ENCODE results near the gene GAMT.
"Not testable (repeated sequence)": the region's sequence is repeated elsewhere in the genome, so short reads cannot be mapped to it uniquely, and the experiment has no call there.

Gene GAMT

DNA sequence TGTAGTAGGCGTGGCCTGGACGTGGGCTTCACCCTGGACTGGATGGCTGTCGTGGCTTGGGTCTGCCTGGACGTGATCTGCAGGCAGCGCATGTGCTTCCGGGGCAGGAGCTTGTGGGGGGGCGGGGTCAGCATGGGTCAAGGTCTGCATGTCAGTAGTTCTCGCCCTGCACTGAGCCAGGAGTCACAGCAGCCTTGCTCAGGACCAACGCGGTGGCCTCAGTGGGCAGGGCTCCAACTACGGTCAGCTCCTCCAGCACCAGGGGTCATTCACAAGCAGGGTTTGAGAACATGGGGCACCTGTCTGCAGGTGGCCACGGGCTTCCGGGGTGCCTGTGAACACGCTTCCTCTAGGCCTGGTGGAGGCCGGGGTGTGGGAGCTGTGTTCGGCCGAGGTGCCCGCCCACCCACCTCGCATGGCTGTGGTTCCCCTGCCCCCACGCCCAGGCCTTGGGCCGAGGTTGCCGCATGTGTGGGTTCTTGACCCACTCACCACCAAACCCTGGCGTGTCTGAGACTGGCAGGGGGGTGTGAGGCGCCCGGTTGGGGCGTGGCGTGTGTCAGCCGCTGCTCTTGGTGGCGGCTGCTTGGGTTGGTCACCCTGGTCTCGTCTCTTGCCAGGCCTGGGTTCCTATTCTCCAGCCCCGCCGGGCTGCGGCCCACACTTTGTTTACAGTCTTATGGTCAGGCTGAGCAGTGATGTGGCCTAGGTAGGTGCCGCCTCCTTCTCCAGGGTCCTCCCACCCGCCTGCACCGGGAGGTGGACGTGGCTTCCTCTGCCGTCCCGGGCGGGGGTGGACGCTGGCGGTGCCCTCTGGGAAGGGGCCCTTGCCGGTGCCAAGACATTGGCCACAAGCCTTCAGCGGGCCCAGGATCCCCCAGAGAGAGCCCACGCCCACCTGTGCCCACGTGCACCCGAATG lies 32.0 kb upstream of the GAMT start:
- no peak for DNase-seq (ENCODE audit: low read depth)

DNA sequence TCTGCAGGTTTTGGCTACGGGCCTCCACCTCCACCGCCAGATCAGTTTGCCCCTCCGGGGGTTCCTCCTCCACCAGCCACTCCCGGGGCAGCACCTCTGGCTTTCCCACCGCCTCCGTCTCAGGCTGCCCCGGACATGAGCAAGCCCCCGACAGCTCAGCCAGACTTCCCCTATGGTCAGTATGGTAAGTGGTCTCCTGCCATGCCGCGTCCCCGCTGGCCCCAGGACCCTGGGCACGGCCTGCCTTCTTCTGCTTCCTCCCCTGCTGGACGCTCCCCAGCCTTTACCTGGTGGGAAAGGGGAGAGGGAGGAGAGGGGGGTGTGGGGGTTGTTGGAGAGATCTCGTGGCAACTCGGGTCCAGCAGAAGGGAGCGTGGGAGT lies 31.2 kb upstream of the GAMT start:
- no peak for DNase-seq (ENCODE audit: low read depth)

DNA sequence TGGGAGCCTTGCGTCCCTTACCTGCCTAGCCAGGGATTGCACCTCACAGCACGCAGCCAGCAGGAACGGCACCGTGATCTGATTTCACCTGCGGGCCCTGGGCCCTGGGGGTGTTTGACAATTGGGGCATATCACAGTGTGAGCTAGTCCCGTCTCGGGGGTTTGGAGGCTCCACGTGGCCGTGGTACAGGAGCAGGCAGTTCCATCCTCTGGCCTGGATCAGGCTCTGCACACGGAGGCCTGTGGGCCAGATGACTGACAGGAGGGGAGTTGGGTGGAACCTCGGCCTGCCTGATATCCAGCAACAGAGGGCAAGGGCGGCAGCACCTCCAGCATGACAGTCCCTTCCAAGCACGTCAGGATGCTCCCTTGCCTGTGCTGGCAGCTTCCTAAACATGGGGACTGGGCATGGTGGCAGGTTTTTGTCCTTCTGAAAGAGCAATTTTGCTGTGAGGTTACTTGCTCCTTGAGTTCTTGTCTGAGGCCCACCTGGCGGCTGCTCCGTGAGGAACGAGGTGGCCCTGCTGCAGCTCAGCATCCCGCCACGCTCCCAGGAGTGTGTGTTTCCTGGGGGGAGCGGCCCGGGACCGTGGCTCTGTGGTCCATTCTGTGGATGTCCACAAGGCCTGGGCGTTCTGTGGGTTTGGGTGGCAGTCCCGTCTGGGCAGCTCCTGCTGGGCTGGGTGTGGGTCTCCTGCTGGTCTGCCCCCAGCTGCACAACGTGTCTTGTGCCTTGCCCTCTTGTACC lies 30.6 kb upstream of the GAMT start:
- no peak for DNase-seq (ENCODE audit: low read depth)

DNA sequence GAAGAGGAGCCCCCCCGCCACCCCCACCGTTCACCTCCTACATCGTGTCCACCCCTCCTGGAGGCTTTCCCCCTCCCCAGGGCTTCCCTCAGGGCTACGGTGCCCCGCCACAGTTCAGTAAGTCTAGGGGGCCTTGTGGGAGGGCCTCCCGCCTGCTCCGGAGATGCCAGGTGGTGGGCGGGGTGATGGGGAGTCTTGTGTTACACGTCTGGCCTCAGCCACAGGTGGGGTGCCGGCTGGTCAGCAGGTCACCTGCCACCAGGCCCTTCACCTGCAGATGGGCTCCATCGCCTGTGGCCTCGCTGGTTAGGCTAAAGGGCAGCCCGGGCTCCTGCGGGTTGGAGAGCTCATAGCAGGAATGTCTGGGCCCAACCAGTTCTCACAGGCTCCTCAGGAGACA lies 28.9 kb upstream of the GAMT start:
- DNase-seq (ENCODE audit: low read depth) = no peak

DNA sequence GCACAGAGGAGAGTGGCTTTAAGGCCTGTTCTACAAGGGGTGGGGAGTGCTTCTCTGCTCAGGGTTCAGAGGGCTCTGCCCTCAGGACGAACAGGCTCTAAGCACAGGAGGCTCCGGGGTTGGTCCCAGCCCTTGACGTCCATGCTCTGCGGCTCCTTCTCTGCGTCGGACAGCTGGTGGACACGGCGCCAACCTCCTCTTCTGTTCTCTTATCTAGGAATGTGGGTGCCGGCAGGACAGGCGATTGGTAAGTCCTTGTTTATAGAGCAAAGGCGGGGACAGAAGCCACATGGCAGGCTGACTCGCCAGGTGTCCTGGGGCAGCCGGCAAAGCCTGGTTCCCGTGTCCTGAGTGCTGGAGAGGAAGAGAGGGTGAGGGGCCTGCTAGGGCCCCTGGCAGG lies 28.4 kb upstream of the GAMT start:
- no peak for DNase-seq (ENCODE audit: low read depth)

DNA sequence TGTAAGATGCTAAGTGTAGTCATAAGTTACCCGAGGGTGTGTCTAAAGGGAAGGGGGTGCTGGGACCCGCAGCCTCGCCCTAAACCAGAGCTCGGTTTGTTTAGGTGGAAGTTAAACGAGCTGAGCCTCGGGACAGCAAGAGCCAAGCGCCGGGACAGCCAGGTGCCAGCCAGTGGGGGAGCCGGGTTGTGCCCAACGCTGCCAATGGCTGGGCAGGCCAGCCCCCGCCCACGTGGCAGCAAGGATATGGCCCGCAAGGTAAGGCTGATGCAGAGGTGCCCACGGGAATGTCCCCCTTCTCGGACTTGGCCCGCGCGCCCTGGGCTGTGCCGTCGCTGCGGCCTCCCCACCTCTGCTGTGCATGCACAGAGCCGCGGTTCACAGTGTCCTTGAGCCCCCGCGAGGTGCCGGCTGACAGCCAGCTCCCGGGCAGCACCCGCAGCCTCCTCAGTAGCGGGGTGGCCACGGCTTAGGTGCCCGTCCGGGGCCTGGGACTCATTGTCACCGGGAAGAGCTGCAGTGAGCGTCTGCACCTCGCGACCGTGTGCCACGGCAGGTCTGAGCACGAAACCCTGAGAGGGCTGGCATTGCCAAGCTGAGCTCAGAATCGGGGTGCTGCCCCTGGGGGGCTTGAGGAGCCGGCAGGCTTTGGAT lies 27.5 kb upstream of the GAMT start:
- no peak for DNase-seq (ENCODE audit: low read depth)

DNA sequence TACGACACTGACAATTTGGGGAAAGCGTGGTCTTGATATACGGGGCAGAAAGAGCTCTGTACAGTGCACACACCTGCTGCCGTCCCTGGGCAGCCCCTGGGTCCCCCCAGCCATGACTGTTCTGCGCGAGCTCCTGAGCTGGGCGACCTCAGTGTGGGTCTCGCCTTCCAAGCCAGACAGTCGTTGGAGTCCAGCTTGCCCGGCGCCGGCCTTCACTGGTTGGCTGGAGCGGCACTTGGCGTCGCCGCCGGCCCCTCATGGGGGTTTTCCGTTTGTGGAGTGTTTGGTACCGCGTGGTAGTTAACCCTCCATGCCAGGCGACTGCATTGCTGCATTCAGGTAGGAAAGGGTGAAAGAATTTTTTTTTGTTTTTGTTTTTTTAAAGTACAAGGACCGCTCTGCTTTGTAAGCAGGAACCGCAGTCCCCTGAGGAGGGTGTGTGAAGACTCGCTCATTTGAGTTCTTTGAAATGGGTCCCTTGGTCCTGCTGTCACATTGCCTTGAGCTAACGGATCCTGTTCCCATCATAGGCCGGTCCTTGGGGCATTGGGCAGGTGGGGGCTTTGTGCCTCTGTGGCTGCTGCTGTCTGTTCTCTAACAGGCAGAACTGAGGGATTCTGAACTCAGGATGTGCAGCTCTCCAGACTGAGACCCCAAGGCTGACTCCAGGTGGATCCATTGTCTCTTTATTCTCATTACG lies 26.0 kb upstream of the GAMT start:
- DNase-seq (ENCODE audit: low read depth) = no peak

DNA sequence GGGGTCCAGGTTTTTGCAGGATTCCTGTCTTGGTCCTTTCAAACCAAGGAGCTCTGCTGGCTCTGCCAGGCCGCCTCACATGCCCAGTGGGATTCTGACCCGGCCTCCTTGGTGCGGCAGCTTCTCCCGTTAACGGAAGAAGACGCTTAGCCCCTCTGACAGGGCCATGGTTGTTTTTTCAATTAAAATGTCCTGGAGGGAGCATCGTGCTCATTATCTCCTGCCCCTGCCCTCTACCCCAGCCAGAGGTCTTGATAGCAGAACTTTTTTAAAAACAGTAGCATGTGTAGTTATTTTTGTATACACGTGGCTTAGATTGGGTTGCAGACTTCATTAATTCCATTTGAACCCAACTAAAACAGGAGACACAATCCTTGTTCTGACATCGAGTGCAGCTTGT lies 25.4 kb upstream of the GAMT start:
- no peak for DNase-seq (ENCODE audit: low read depth)

DNA sequence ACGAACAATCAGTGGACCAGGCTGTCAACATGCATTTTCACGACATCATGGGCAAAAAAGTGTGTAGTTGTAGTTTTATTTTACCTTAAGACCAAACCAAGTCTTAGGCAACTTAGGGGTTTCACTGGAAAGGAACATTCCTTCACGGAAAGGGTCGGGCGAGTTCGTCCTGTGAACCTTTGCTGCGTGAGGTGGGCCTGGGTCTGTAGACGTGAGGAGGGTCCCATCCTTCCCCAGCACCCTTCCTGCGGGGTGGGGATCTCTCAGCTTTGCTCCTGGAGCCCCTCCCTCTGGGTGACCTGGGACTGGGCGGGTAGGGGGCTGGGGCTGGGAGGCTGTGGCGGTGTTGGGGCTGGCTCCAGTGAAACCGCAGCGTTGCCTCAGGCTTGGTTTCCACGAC lies 24.6 kb upstream of the GAMT start:
- no peak for DNase-seq (ENCODE audit: low read depth)

DNA sequence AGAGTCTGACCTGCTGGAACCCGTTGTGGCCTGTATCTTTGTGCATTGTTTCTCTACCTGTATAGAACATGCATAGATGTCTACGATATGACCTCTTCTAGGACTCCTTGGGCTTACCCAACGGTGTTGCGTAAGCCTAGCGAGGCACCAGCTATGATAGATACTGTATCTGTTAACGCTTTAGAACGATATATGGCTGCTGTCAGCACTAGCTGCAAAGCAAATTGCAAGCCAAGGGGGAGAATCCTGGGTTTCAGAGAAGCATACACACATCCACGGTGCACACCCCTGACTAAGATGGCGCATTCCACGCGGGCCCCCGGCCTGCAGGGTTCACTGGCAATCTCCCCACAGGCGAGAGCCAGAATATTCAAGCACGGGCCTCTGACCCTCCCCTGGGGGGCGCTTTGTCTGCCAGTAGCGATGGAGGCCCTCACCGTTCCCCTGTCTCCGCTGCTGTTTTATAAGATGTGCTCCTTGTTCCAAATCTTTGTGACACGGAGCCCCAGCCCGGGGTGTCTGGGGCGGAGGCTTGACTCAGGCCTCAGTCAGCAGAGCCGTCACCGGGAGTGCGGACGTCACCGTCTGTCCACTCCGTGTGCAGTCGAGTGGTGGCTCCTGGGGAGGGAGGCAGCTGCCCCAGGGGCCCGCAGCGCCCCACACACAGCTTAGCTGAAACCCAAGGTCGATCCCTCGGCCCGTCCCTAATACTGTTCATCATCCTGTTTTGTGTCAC lies 23.9 kb upstream of the GAMT start:
- no peak for DNase-seq (ENCODE audit: low read depth)

DNA sequence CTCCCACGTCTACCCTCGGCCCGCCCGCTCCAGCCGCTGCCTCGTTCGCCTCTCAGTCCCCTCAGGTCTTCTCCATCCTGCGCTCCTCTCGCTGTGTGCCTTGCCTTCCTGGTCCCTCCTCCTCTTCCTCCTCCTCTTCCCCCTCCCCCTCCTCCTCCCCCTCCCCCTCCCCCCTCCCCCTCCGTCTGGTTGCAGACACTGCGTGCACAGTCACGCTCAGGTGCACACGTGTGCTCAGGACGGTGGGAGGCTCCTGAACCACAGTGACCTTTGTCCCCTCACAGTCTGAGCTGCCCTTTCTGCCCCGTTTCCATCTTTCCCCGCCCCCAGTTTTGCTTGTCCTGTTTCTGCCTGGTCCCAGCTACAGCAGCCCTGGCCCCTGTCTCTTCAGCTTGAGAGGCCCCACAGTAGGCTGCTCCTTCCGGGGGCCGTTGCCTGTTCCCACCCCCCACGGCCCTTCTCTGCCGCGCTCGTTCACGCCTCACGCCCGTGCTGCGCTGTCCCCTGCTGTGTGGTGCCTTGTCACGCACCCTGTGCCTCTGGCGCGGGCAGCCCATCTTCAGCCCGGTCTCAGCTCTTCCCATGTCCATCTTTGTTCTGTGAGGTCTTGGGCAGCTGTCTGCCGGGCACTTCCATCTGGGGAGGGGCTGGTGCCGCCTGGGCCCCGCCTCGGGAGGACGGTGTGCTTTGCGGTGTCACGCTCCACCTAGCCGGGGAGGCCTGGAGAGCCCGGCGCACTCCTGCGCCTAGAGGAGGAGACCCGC lies 23.0 kb upstream of the GAMT start:
- DNase-seq (ENCODE audit: low read depth) = no peak

DNA sequence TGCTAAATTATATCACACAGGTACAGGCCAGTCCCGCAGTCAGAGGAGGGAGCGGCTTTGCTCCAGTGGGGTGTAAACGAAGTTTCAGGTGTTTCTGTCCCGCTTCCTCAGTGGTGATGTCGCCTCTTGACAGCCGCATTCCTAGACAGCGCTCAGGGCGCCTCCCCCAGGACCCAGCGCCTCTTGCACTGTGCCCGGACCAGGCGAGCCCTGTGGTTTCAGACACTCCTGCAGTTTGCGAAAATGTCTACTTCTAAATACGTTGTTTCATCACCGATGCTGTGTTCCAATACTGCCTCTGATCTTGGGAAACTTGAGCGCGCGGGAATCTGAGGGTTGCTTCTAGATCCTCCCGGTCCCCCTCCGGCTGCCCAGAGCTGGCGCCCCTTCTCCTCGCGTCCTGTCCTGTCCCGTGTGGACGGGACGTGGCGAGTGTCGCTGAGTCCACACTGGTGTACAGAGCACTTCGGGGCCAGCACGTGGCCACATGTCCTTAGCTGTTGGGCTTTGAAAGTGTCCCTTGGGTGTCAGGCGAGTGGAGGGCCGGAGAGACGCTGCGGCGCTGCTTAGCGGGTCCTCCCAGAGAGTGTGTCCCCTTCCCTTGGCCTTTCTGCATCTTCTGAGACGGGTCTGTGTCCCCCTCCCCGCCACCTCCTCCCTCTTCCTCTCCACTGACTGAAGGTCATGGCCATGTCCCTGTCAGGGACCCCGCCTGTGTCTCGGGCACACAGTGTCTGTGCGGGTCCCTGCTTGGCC lies 22.3 kb upstream of the GAMT start:
- DNase-seq (ENCODE audit: low read depth) = no peak

DNA sequence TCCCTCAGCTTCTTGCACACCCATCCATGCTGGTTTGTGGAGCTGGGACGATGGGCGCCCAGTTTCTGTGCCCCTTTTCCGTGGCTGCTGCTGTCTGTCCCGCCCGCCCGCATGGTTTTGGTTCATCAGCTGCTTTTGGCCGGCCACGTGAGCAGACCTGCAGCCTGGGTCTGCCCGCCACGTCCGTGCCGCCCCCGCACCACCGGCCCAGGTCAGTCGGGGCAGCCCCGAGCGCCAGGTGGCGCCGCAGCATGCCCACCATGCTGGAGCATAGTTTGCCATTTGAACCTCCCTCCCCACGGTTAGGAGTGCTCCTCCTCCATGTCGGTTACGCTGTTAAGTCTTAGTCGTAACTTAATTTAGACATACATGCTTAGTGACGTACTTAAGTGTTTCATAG lies 21.6 kb upstream of the GAMT start:
- DNase-seq (ENCODE audit: low read depth) = no peak

DNA sequence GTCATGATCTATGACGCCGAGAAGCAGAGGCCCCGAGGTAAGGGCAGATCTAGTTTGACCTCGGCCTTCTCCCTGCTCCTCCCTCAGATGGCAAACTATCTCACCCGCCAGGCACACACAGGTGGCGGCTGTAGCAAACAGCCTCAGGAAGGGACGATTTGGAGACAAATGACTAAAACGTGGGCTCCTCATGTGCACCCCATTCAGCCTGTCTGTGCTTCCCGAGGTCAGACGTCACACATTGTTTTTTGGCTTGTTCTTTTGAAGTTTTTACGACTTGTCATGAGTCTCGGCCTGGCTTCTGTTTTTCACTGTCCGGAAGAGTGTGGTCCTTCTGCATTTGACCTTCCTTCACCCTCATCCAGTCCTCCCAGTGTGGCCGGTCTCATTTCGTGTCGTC lies 21.0 kb upstream of the GAMT start:
- DNase-seq (ENCODE audit: low read depth) = no peak

DNA sequence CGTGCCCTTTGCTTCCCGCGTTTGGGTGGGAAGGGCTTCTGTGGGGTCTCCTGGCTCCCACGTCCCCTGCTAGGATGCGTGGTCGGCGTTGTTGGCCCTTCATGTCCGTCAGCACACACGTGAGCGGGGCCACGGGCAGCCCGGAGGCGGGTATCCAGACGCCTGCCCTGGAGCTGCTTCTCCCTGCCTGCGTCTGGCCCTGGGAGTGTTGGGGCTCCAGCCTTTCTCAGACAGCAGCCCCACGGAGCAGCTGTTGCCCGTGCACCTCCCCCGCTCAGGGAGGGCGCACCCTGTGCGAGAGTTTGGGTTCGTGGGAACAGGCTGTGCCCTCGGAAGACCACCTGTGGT lies 20.6 kb upstream of the GAMT start:
- DNase-seq (ENCODE audit: low read depth) = no peak

DNA sequence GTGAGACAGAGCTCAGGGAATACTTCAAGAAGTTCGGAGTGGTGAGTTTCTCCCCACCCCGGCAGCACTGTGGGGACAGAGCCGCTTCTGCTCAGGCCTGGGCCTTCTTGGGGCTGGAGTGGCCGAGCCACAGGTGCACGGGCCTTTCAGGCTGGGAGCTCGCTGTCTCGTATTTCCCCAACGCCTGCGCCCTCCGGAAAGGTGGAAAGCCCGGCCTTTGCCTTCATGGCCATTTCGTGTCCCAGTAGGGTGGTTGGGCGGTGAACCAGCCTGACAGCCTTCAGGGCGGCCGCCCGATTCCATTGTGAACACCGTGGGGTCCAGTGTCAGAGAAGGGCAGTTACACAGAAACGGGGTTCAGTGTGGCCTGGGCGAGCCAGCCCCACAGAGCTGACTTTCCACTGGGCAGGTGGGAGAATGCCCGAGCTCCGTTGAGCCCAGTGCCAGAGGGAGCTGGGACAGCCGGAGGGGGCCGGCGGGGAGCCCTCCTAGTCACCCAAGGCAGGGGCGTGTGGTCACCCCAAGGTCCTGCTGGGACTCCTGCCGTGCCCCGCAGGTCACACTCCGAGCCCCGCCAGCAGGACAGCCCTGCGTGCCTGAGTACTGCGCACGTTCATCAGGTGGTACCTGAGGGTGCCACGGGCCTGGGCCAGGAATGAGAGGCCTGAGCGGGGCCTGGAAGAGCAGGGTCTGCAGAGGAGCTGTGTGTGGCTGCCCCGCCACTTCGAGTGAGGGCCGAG lies 20.0 kb upstream of the GAMT start:
- DNase-seq (ENCODE audit: low read depth) = no peak

DNA sequence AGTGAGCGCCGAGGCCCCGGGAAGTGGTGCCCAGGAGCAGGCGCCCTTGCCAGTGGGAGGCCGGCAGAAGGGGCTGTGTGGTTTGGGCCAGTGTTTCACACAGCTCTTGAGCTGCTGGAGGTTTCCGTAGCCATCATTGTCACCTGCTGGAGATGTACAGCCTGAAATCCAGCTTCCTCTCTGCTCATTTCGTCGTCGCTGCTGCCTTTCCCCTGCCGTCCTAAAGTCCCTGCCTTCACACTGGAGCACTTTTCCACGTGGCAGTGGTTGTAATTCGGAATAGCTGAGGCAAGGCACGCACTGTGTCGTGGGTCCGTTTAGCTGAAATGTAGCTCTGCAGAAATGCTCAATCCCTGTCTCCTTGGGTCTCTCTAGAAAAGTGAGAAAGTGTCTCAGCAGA lies 19.2 kb upstream of the GAMT start:
- no peak for DNase-seq (ENCODE audit: low read depth)

DNA sequence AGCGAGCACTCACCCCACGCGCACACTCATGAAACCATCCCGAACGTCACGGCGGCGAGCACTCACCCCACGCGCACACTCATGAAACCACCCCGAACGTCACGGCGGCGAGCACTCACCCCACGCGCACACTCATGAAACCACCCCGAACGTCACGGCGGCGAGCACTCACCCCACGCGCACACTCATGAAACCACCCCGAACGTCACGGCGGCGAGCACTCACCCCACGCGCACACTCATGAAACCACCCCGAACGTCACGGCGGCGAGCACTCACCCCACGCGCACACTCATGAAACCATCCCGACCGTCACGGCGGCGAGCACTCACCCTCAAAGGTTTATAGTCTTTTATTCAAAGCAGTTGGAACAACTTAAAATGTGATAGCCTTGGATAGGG lies 18.7 kb upstream of the GAMT start:
- DNase-seq (ENCODE audit: low read depth) = not testable (repeated sequence)

DNA sequence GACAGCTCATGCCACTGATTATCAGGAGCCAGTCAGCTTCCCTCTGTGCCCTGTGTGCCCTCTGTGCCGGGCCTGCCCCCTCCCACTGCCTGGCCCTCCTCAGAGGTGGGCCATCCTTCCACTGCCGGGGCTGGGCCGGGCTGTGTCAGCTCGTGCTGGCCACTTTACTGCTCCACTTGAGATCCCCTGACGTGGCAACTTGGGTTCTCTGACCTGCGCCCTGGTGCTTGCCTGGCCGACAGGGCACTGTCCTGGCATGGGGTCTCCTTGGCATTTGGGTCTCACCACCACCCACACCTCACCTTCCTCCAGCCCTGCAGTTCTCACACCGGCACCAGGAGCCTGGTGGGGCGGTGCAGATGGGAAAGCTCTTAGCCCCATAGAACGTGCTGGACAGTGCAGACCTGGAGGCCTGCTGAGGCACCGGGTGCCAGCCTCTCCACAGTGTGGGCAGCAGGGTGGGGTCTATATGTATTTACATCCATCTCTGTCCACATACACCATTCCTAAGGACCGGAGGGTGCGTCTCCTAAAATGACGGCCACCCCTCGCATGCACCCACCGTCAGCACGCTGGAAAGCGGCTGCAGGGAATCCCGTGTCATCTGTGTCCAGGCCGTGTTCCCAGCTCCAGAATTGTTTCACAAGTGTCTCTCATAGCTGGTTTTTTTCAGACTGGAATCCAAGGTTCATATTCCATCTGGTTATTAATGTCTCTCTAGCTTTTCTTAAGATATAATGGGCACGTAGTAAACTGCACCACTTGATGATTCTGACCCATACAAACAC lies 17.8 kb upstream of the GAMT start:
- DNase-seq (ENCODE audit: low read depth) = no peak
